ENCODE results near the gene UBE2D4.
"Not testable (repeated sequence)": the region's sequence is repeated elsewhere in the genome, so short reads cannot be mapped to it uniquely, and the experiment has no call there.

The UBE2D4 gene

DNA sequence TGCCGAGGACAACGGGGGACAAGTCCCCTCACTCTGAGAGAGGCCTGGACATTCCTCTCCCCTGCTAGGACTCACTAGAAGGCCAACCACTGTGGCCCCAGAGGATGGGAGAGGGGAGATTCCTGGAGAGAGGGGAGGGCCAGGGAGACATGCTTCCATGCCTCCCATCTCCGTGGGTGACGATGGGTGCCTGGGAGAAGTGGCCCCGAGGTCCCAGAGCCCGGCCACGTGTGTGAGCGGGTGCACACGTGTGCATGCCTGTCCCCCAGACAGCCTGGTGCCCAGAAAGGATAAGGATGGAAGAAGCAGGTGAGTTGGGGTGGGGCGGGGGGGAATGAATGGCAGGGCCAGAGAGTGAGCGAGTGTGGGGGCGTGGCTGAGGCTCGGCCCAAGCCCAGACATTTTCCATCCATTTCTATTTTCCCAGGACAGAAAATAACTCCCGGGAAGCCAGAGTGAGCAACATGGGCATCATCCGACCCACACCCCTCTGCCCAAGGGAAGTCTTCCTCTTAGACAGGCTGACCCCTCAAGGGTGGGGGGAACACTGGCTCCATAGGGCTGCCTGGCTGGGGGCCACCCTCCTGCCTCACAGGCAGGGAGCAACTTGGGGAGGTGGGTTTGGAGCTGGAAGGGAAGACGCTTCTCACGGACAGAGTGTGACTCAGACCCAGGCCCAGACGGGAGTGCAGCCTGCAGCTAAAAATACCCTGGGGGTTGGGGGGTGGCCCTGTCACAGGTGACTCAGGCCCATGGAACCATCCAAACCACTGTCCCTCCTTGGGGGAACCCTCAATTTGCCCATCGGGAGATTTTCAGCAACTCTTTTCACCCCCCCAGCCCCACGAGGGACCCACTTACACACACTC lies 42.2 kb downstream of the UBE2D4 start:
- not testable (repeated sequence) for DNase-seq (ENCODE audit: low read depth)

DNA sequence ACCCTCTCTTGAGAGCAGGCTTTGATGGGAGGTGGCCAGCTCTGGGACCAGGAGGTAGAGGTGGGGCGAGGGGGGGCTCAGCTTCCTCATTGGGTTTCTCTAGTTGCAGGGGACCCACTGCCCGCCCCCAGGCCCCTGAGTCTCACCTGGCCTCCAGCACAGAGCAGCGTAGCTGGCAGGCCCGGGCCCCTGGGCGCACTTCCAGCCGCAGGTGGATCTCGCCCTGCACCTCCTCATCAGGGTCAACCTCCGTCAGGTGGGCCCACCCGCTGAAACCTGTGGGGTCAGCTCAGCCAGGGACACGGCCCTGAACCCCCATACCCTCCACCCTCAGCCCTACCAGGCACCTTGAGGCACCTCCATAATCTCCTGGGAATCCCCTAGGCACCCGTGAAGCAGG lies 43.4 kb downstream of the UBE2D4 start:
- DNase-seq (ENCODE audit: low read depth), result not testable (repeated sequence)

DNA sequence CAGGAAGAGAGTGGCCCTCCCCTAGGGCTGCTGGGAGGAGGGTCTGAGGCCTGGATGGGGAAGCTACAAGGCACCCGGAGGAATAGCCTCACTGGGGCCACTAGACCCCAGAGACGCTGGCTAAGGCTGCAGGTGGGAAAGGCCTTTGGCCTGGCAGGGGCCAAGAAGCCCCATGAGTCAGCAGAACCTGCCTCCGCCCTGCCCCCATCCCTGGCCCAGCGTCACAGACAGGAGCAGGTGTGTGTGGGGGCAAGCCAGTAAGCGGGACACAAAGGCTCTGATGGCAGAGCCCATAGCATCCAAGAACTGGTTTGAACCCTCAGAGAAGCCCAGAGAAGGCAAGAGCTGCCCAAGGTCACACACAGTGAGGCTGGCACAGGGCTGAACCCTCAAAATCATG lies 44.5 kb downstream of the UBE2D4 start:
- not testable (repeated sequence) for DNase-seq (ENCODE audit: low read depth)

DNA sequence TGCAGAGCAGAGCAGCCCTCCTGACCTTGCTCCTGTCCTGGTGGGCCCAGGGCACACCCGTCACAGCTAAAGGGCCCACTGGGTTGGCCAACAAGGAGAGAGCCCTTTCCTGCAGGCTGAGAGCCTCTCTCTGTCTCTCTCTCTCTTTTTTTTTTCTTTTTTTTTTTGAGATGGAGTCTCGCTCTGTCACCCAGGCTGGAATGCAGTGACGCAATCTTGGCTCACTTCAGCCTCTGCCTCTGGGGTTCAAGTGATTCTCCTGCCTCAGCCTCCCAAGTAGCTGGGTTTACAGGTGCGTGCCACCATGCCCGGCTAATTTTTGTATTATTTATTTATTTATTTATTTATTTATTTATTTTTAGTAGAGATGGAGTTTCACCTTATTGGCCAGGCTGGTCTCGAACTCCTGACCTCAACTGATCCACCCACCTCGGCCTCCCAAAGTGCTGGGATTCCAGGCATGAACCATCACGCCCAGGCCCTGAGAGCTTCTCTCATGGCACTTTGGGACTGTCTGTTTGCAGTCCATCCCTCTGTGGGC lies 47.9 kb downstream of the UBE2D4 start:
- not testable (repeated sequence) for DNase-seq (ENCODE audit: low read depth)

DNA sequence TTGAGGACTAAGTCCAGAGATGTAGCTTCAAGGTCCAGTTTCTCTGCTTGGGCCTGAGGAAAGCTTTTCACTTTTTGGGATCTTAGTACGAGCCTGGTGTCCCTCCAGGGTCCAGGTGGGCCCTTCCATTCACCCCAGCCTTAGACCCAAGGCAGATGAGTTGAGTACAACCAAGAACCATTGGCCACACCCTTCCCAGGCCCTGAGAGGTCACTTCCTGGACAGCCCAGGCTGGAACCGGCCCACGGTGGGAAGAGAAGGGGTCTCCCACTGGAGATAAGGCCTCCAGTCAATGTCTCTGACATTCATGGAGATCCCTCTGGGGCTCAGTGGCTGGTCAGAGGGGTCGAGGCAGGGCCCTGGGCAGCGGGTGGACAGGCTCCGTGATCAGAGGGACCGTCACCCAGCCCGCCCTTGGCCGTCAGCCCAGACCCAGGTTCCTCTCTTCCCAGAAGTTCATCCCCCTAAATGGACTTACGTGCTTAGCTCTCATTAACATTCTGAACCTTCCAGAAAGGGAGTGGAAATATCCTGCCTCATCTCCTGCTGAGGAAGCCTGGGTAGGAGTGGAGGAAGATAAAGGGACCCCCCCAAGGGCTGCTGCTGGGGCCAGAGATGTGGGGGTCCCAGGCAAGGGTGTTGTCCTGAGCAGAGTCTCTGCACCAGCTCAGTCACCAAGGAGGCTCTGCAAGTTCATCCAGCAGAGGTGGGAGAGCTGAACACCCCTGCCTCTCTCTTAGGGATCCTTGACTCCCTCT lies 48.7 kb downstream of the UBE2D4 start:
- DNase-seq (ENCODE audit: low read depth), result not testable (repeated sequence)

DNA sequence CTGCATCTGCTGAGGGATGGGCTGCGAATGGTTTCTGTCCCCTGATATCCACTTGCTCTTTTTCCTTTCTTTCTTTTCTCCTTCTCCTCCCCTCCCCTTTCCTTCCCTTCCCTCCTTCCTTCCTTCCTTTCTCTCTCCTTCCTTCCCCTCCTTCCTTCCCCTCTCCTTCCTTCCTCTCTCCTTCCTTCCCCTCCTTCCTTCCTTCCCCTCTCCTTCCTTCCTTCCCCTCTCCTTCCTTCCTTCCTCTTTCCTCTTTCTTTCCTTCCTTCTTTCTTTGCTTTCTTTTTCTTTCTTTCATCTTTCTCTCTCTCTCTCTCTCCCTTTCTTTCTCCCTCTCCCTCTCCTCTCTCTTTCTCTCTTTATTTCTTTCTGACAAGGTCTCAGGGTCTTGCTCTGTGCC lies 51.3 kb downstream of the UBE2D4 start:
- DNase-seq (ENCODE audit: low read depth), result no peak

DNA sequence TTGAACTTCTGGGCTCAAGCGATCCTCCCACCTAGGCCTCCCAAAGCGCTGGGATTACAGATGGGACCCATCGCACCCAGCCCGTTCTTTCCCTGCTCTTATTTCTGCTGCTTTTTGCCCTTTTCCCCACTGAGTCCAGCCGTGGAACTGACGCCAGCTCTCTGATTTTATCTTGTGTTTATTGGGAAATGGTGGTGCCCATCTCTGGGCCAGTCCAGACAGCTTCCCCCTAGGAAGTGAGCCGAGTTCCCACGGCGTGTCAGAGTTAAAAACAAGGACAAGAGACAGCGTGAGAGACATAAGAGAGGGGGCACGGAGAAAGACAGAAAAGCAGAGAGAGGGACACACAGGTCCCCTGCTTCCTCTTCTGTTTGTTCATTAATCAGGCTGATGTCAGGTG lies 51.9 kb downstream of the UBE2D4 start:
- not testable (repeated sequence) for DNase-seq (ENCODE audit: low read depth)

DNA sequence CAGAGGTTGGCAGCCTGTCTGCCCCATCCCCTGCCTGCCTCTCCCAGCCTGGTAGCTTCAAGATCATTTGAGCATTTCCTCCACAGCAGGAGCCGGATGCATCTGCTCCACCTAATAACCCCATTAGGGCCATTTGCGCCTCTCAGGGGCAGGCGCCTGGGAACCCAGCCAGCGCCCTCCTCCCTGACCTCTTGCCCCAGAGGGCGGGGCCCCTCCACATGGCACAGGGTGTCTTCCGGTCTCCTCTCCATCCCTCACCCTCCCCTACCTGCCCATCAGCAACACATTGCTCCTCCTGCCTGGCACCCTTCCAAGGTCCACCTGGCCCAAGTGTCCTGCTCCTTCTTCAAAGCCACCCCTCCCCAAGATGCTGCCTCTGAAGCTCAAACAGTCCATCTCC lies 56.6 kb downstream of the UBE2D4 start:
- not testable (repeated sequence) for DNase-seq (ENCODE audit: low read depth)

DNA sequence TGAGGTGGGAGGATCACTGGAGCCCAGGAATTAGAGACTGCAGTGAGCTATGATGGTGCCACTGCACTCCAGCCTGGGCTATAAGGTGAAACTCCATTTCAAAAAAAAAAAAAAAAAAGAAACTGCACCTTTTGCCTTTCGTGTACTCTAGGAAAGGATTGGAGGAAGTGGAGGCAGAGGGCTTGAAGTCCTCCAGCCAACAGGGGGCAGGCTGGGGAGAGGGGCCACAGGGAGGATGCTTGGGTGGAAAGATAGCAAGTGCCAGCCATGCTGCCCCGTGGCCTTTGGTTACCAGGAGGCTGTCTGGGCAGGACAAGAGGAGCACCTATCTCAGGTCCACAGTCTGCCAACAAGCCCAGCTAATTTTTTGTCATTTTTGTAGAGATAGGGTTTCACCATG lies 57.5 kb downstream of the UBE2D4 start:
- DNase-seq (ENCODE audit: low read depth), result not testable (repeated sequence)

DNA sequence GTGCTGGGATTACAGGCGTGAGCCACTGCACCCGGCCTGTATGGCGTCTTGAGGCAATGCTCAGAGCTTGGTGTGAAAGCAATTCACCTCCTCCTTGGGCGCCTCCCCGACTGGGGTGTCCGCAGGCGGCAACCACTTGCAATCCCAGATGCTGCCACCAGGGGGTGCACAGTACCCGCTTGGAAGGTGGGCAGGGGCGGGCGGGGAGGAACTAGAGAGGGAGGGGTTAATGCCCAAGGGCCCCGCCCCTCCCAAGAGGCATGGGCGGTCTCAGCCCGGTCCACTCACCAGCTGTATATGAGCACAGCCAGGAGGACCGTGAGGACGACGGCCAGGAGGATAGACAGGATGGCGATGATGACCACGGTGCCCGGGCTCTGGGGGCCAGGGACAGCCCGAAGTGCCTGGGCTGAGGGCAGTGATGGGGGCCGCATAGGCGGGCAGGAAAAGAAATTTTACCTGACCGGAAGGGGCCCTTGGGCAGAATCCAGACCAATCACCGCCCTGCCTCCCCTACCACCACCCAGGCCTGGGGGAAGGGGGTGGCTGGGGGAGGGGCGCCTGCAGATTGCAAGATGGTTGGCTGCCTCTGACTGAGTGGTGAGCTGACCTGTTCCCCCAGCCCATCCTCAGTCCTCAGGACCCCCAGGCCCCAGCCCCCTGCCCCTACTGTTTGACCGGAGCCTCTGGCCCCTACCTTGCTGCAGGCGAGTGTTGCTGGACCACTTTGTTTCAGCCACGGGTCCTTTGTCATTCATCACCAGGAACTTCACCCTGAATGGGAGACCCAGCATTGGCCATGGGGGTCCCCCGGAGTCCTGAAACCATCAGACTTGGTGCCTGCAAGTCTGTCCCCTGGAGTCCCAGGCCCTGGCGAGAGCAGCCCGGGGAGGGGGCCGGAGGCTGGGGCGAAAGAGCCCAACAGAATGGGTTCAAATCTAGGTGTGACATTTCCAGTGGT lies 59.9 kb downstream of the UBE2D4 start:
- DNase-seq (ENCODE audit: low read depth), result peak; percentile 82

DNA sequence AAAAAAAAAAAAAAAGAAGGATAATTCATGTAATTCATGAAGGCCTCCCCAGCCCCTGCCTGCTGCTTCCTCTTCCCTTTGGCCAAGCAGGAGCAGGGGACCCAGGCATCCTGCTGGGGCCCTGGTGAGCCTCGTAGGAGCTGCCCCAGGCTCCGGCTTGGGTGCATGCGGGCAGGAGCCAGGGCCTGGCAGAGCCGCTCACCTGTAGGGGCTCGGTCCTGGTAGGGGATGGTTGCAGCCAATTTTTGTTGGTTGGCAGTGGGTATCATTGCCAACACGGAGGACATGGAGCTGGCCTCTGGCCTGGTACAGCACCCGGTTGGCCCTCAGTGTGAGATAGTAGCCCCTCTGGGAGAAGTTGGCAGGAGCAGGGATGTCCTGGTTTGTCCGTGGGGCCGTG lies 61.2 kb downstream of the UBE2D4 start:
- DNase-seq (ENCODE audit: low read depth), result not testable (repeated sequence)

DNA sequence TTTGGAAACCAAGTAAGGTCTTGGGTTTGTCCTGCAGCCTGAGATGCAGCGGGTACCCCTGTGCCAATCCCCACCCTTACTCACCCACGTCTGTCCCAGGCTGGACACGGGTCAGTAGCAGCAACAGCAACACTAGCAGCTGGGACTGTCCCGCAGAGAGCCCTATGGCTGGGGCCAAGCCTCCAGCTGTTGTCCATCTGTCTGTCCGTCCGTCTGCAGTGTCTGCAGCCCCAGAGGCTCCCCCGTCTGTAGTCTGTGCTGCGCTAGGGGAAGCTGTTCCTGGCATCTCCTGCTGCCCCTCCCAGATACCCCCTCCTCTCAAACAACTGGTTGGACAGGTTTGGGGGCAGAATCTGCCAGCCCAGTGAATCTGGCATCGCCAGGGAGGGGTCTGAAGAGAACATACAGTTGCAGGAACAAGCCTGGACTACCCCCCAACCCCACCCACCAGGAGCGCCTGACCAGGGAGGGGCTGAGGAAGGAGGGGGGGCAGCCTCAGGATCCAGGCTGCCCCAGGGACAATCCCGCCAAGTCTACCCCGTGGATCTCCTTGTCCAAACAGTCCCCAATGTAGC lies 63.9 kb downstream of the UBE2D4 start:
- DNase-seq (ENCODE audit: low read depth), result not testable (repeated sequence)

DNA sequence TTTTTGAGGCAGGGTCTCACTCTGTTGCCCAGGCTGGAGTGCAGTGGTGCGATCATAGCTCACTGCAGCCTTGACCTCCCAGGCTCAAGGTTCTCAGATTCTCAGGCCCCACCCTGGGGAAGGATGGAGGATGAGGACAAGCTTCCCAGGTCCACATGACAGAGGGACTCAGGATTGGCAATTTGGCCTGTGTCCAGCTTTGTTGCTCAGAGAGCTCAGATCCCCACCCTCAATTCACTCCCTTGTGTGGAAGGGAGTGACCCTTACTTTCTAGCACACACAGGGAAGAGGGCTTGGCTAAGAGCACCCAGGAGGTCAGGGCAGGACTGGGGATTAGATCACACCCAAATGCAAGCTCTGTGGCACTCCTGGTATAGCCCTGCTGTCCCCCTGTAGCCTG lies 64.6 kb downstream of the UBE2D4 start:
- not testable (repeated sequence) for DNase-seq (ENCODE audit: low read depth)

DNA sequence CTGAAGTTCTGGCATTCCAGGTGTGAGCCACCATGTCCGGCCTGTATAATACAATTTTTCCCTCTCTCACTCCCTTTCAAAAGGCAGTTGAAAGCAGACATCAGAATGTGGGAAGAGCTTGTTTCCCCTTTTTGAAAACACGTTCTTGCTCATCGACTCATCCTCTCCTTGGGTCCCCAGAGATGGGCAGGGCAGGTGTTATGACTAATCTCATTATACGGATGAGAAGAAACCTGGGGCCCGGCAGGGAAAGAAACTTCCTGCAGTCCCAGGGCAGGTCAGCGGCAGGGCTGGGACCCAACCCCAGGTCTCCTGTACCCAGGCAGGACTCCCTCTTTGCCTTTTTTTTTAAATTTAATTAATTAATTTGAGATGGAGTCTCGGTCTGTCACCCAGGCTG lies 66.7 kb downstream of the UBE2D4 start:
- not testable (repeated sequence) for DNase-seq (ENCODE audit: low read depth)

DNA sequence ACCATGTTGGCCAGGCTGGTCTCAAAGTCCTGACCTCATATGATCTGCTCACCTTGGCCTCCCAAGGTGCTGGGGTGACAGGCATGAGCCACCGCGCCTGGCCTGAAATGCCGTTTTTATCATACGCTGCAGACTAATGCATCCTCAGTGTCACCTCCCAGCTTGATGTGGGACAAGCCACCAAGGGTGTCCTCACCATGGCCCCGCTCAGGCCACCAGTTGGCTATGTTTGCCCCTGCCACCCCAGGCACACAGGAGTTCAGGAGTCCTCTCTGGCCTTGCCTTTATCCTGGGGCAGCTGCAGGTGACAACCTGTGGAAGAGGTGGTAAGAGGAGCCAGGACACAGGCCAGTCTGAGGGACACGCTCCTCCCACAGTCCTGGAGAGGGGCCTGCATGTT lies 68.4 kb downstream of the UBE2D4 start:
- DNase-seq (ENCODE audit: low read depth), result not testable (repeated sequence)

DNA sequence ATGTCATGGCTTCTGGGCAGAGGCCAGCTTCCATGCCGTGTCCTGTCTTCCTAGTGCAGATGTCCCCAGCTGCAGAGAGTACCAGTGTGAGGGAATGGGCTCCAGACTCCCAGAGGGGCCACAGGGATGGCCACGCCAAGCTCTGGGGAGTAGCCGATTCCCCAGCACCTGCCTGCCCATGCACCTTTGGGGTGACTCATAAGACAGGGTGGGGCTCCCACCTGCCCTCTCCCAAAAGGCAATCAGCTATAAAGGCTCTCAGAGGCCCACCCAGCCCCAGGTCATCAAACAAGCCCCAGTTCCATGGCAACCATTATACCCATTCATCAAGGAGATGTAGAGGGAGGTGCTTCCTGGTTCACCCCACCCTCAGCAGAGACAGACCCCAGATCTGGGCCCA lies 71.3 kb downstream of the UBE2D4 start, which contains the start of gene SPDYE1:
Gene SPDYE1, plus strand, starts transcription at position 366 of the 400 bp plus-strand sequence. CDS start 2,053 bp downstream, outside the sequence.
- not testable (repeated sequence) for DNase-seq (ENCODE audit: low read depth)
